Activated CD8-positive, alpha-beta memory T cell treated with anti-CD3 and anti-CD28 coated beads, Interleukin-2, amount 50 U/mL, for 48 hours (primary cell): Measurements from ENCODE around the gene NGEF.
"Not testable (repeated sequence)": the region's sequence is repeated elsewhere in the genome, so short reads cannot be mapped to it uniquely, and the experiment has no call there.

ENCODE experiments used
- DNase-seq: peaks from one replicate; pipeline ENCODE4 v3.0.0-alpha.2; 2020

NGEF gene

DNA sequence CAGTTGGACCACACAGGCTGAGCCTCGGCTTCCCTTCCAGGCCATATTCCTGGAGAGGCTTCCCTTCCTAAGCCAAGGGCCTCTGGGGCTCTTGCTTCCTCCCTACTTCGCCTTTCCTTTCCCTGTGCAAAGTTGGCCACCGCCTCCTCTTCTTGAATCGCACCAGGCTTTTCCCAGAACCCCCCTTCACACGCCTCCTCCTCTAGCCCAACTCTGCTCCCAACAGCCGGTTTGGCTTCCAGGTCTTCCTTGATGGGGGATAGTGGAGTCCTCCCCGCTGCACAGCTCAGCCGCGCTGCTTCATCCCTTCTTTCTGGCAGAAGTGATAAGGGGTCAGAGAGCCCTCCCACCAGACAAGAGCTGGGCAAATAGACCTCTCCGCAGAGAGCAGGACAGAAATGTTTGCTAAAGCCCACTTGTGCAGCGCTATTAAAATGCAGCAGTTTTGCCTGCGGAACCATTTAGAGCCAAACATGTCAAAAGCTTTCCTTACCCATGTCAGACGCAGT is 86.6 kb downstream of the NGEF start:
- no peak for DNase-seq

DNA sequence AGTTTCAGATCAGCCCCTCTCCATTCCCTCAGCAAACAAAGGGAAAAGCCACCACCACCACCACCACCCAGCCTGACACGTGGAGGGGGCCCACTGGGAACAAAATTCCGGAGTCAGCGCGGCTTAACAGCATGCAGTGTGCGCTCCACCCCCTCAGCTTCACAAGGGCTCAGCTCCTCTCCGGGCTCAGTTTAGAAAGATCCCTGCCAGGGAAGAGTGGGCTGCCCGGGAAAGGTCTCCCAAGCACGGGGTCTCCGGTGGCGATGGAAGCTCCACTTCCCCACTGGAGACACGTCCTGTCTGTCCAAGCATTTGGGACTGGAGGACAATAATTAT is 87.3 kb downstream of the NGEF start:
- DNase-seq, result no peak

DNA sequence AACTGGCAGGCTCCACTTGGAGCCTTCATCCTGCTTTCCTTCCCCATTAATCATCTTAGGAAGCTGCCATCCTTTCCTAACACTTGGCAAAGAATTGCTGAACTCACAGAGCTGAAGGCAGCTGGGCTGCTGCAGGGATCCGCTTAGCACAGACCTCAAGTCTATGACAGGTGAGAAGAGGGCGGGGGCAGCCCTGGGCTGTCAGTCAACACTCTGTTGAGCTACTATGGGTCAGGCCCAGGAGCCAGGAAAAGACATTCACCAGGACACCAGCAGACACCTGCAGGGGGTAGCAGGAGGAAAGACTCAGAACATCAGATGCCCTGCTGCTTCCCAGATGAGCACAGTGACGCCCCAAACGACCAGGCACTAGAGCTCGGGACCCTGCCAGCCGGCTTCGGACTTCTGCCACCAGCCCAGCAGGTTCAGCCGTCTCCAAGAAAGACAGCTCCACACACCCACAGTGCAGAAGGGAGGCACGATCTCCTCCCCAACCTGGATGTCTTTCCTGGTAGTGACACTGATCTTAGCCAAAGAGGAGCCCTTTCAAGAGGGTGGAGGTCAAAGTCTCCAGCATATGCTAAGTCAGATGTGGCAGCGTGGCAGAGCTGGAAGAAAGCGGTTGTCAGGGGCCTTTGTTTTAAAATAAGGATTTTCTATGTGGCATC is 87.8 kb downstream of the NGEF start:
- DNase-seq, result no peak

DNA sequence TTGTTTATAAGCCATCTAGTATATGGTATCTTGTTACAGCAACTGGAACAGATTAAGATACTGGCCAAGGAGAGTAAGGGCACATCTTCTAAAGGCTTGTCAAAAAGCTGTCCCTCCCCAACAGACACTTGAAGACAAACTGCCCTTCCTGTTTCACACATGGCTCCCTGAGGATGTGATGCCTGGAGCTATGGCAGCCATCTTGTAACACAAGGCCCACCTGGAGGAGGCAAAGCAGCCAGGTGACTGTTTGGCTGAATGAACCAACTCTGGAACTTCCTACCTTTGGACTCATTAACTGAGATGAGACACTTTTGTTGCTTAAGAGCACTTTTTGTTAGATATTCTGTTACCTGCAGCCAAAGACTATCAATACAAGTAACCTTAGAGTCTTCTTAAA is 88.6 kb downstream of the NGEF start:
- DNase-seq, result no peak

DNA sequence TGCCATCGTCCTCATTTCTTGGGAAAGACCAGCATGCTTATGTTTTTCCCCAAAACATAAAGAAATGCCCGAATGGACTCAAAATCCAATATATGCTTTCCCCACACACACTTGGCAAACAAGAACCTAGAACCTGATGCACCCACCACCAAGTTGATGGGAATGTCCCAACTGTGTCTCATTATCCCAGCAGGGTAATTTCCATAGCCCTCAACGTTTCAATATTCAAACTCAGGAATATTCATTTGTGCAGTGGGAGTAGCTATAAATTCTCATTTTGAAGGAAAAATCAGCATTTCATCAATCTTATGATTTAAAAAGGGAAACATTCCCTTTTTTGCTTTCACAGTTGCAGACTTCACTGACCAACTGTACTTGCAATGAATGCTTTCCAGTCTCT is 92.3 kb downstream of the NGEF start:
- no peak for DNase-seq

DNA sequence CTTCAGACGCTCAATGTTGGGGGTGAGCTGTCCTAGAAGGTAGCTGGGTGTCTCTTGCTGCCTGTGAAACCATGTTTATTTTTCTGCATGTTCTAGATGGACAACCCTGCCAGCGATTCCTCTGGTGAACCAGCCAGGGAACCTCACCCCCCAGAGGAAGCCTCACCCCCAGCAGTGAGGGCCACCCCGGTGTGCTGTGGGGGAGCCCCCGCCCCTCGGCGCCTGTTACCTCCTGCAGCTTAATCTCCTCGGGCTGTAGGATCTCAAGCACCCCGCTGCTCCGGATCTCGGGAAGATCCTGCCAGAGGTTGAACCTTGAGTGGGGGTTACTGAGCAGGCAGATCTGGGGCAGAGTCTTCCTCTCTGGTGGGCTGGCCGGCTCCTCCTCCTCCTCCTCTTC is 93.0 kb downstream of the NGEF start:
- DNase-seq, result no peak

DNA sequence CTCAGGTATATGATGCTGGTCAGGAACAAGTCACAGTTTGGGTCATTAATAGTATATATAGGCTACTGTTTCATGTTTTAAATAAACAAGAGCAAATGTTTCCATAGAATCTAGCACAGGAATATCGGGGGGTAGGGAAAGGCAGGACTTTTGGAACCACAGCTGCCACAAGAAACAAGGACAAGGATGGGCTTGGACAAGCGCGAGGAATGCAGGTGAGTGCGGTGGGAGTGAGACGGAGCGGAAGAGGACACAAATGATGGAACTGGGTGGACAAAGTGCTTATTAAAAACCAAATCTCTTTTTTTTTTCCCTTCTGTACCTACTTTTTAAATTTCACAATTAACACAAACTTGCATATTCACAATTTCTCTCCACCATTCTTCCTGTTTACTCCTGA is 93.9 kb downstream of the NGEF start:
- DNase-seq, result no peak

DNA sequence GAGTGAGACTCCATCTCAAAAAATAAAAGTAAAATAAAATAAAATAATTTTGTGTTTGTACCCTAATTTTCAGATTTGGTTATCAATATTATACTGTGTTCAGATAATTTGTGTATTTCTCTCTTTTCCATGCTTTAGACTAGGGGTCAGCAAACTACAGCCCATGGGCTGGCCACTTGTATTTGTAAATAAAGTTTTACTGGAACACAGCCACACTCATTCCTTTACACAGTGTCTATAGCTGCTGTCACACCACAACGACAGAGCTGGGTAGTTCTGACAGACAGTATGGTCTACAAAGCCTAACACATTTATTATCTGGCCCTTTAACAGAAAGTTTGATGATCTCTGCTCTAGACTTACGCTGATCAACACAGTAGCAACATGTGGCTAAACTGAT is 99.2 kb downstream of the NGEF start:
- no peak for DNase-seq

DNA sequence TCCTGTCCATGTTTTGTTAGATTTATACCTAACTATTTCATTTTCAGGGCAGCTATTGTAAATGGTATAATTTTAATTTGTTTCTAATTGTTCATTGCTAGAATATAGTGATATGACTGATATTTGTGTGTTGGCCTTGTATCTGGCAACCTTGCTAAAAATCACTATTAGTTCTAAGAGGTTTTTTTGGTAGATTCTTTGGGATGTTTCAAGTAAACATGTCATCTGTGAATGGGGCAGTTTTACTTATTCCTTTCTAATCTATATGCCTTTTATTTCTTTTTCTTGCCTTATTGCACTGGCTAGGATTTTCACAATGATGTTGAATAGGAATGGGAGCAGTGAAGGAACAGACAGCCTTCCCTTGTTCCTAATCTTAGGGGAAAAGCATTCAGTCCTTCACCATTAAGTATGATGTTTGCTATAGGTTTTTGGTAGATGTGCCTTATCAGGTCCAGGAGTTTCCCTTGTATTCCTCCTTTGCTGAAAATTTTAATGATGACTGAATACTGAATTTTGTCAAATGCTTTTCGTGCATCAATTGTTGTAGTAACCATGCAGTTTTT is 101.3 kb downstream of the NGEF start:
- no peak for DNase-seq

DNA sequence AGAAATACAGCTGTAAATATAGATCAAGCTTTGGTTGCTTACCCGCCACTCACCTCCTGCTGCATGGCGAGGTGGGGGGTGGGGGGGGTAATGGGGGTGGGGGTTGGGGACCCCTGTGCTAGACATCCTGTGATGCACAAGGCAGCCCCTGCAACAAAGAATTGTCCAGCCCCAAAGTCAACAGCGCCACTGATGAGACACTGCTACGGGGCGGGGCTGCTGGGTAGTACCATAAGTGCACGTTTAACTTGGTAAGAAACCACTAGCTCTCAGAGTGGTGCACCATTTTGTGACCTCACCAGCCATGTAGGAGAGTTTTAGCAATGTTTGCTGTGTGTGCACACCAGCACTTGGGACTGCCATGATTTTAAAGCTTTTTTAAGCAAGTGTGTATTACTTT is 102.7 kb downstream of the NGEF start:
- DNase-seq, result peak; percentile 38

DNA sequence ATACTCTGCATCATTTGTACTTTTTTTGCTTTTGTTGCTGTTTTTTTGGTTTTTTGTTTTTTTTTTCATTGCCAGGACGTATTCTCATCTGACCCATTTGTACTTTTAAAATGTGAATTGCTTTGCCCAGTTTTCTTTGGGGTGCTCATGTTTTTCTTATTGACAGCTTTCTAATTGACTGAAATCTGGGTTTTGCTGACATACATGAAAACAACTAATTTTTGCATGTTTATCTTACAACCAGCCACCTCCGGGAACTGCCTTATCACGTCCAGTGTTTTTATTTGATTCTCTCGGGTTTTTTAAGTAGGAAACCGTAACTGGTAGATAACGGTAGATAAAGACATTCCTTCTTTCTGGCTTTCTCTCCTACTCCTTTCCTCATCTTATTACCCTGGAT is 104.4 kb downstream of the NGEF start:
- DNase-seq, result no peak

DNA sequence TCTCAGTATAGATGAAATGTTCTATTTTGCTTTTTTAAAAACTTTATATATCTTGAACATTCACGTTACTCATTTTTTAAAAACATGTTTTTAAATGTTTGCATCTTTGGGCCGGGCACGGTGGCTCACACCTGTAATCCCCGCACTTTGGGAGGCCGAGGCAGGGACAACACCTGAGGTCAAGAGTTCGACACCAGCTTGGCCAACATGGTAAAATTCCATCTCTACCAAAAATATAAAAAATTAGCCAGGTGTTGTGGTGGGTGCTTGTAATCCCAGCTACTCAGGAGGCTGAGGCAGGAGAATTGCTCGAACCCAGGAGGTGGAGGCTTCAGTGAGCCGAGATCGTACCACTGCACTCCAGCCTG is 105.4 kb downstream of the NGEF start:
- DNase-seq, result not testable (repeated sequence)

DNA sequence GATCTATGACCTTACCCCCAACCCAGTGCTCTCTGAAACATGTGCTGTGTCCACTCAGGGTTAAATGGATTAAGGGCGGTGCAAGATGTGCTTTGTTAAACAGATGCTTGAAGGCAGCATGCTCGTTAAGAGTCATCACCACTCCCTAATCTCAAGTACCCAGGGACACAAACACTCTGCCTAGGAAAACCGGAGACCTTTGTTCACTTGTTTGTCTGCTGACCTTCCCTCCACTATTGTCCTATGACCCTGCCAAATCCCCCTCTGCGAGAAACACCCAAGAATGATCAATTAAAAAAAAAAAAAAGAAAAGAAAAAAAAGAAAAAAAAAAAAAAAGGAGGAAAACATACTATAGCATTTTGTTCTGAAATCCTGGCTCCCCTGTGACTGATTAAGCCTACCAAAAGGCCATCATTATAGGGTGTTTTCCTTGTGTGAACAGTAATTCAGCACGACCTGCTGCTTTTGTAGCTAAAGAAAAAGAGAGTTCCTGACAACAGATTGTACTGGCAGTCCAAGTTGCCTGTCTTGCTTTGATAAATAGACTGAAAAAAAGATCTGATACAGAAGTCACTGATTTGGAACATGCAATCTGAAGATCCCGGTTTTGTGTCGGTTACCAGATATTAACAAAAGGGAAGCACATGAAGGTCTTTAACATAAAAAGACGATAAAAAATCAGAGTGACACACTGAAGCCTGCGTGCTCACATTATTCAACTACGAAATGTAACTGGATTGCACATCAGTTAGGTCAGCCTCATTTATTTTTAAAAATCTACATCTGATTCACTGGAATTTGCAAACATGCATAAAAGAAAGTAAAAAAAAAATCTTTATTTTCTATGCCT is 106.0 kb downstream of the NGEF start:
- not testable (repeated sequence) for DNase-seq

DNA sequence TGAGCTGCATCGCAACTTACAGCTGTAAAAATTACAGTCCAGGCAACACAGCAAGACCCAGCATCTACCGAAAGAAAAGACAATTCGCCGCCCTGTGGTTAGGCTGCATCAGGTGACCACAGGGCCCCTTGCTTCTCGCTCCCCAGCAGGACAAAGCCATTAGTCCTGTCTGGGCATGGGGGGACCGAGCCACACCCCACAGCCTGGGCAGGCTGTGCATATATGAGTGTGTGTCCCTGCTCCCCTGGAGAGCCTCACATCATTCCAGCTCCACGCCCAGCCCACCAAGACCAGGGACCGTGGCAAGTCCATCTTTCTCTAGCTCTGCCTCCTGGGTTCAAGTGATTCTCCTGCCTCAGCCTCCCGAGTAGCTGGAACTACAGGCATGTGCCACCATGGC is 109.1 kb downstream of the NGEF start:
- peak; percentile 42 for DNase-seq

DNA sequence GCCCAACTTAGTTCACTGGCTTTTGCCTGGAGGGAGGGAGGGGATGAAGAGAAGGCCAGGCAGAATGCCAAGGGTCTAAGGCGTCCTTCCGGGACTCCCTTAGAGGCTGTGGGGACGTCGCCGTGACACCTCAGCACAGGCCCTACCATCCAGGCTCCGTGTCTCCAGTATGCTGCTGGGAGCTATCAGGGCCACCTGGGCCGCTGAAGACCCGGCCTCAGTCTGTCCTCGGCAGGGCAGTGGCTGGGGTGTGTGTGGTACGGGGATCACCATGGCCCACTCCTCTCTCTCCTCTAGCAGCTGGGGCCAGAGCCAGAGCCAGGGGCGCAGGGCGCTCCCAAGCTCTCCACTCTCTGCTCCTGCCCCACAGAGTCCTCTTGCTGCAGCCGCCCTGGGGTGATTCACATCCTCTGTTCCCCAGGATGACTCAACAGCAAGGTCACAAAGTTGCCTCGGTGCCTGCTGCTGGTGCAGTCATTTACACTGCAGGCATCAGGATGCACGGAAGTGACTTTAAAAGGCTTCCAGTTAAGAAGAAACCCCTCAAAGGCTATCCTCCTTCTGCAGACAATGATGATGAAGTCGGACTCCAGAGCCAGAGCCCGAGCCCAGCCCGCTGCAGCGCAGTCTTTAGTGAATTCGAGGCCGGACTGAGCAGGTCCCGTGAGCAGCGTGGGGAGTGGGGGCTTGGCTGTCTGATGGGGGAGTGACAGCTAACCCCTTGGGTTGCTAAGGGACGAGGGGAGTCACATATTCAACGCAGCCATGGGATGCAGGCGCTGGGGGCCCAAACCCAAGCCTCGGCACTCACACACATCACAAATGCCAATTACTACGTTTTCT is 111.1 kb downstream of the NGEF start:
- DNase-seq, result peak; percentile 73

DNA sequence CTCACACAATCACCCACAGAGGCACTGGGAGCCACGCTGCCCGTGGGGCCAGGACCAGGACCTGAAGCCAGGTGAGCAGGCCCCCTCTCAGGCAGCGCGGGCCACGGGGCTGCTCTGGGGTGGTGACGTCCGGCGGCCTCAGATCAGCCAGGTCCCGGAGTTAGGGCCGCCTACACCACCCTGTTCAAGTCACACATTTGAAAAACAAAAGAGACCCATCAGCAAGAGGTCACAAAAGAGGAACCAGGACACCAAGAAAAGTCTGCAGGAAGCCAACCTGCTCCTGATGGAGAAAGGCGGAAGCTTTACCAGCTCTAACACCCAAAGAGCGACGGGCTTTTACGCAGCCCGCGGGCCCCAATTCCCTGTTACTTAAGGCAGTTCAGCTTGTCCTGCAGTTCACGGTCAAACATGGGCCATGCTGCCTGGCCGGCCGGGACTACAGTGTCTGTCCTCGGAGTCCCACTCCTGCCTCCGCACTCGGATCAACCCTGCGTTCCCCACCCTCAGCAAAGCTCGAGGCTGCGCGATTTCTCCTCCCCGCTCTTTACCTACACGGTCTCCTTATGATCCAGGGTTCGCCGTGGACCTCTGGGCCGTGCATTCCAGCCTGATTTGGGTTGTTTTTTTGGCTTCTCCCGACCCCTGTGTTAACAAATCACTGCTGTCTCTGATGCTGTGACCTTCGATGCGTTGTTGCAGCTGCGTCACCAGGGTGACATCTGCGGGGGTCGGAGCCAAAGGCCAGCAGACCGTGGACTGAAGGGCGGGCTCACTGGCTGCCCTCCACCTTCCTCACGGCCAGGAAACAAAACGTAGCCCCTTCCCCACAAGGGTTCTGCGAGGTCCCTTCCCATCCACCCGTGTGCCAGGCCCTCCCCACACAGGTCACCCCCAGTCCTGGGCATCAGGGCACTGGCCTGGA is 112.0 kb downstream of the NGEF start:
- DNase-seq, result peak; percentile 53

DNA sequence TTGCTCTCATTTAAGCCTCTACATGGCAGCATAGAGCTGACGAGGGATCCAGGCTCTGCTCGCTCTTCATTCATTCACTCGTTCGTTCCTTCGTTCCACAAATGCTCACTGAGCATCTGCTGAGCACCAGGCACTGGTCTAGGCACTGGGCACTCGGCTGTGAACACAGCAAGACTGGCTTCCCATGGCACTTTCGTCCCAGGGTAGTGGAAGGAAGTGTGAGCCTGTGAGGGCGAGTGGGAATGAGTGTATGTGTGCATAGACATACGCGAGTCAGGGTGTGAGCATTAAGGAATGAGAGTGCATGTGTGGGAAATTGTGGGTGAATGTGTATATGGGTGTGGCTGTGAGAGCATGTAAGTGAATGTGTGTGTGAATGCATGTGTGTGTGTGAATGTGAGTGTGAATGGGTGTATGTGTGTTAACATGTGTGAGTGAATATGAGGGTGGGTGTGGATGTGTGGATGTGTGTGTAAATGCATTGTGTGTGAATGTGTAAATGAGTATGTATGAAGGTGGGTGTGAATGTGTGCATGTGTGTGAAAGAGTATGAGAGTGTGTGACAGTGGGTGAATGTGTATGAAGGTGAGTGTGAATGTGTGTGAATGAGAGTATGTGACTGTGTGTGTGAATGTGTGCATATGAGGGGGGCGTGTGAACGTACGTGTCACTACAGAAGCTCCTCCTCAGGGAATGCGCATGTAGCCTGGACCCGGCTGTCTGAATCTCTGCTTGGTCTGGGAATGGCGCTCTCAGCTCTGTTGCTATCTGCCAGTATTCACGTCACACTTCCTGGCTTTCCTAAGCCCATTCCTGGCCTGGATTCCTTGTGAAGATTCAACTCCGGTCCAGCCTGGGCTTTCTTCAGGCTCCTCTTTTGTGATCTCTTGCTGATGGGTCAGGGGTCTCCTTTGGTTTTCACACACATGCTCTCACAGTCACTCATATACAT is 114.2 kb downstream of the NGEF start:
- DNase-seq, result peak; percentile 56

DNA sequence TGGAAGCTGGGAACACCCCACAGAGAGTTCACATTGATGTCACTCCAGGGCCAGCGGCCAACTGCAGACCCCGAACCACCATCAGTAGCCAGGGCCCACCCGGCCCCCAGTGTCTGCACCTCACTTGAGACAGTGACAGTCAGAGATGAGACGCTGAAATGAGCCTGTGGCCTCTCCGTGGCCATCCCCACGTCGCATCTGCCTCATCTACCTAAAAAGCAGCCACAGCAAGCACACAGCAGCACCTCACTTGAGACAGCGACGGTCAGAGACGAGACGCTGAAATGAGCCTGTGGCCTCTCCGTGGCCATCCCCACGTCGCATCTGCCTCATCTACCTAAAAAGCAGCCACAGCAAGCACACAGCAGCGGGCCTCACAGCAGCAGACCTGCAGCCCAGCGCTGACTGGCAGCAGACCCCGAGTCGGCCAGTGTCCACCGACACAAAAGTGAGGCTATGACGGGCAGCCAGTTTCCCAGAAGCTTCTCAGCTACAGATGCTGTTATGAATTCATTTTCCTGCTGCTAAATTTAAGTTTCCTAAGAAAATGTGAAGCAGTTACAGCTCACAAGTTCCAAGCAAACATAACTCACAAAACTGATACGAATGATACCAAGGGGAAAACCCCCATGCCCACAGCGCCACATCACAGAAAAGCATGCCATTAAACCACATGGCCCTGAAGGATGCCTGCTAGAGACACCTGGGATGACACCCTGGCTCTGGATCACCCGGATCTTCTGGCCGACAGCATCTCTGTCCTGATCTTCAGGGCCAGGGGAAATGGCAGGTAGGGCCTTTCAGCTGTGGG is 115.3 kb downstream of the NGEF start:
- peak; percentile 76 for DNase-seq

DNA sequence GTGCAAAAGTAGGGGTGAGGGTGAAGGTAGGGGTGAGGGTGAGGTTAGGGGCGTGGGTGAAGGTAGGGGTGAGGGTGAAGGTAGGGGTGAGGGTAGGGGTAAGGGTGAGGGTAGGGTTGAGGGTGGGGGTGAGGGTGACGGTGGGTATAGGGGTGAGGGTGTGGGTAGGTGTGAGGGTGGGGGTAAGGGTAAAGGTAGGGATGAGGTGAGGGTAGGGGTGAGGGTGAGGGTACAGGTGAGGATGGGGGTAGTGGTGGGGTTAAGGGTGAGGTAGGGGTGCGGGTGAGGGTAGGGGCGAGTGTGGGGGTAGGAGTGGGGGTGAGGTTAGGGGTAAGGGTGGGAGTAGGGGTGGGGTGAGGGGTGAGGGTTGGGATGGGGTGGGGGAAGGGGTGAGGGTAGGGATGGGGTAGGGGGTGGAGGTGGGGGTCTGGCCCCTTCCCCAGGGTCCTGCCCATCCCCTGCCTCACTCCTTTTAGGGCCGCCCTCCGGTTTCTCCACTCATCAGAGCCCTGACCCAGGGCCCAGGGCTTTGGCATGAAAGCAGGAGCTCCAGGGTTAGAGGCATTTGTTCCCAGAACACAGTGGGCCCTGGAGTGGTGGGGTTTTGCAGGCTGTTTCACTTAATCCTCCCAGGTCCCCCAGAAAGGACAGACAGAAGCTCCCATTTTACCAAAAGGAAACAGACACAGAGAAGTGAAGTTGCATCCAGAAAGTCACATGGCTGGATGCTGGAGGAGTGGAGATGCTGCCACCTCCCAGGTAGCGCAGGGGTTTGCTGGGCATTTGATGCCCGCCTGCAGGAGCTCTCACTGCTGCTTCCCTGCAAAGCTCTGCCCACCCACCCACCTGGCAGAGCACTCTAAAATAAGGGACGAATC is 116.1 kb downstream of the NGEF start:
- DNase-seq, result peak; percentile 60
